Stimulated activated CD4-positive, alpha-beta T cell treated with anti-CD3 and anti-CD28 coated beads, Interleukin-1b, Interleukin-23, amount 100 ng/mL, for 1 hour (primary cell): ENCODE measurements around the gene MIOS.

Experiments used
- DNase-seq, 2 donors: peaks; one replicate each; pipeline ENCODE4 v3.0.0-alpha.2; 2020; ENCODE audit warnings: low read depth in 2 of 2

Gene MIOS

DNA sequence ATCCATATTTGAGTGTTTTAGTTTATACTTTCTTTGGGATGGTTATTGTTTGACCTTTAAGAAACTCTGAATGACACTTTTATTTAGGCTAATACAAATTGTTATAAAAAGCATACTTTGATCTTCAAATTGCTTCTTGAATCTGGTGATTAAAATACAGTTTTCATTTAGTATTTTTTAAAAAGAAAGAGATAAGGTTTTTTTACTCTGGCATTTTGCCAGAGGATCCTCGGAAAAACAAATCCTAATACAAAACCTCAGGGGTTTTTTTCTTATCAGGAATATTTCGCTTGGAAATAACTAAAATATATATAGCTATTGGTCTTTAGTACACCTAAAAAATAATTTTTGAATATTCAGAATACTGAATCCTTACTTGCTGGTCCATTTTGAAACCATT is 17.0 kb downstream of the MIOS start:
- no peak for DNase-seq

DNA sequence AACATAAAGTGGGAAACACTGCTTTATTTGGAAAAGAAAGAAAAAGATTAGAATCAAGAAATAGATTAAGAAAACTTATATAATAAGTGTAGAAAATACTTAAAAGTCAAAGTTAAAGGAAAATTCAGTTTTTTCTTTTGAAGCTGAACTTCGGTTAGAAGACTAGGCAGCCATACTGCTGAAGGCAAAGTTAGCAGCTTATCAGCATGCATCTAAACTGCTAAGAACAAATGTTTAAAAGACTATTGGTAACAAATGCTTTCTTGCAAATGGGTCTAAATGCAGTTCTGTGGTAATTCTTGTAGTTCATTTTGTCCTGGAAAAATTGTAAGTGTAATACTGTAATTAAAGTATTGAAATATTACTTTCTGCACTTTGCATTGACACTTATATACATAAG is 18.0 kb downstream of the MIOS start:
- DNase-seq = no peak

DNA sequence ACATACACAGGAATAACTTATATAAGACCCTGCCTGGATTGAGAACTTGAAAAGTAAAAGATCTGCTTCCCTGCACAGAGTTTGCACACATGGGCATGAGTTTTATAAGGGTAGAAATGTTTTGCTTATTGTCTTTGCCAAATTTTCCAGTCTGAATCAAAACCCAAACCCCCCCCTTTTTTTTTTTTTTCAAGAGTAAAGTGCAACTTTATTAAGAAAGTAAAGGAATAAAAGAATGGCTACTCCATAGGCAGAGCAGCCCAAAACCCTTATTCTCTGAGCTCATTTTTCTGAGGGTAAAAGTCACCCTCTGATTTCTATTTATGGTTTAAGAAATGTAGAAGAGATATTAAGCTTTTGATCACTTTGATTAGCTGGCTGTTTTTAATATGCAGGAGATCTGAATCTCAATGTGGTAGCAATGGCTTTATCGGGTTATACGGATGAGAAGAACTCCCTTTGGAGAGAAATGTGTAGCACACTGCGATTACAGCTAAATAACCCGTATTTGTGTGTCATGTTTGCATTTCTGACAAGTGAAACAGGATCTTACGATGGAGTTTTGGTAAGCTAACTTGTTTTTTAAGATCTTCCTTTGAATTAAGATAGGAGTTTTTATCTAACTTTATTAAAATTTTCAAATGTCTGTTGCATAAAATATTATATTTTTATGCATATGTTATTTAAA is 18.7 kb downstream of the MIOS start:
- no peak for DNase-seq

DNA sequence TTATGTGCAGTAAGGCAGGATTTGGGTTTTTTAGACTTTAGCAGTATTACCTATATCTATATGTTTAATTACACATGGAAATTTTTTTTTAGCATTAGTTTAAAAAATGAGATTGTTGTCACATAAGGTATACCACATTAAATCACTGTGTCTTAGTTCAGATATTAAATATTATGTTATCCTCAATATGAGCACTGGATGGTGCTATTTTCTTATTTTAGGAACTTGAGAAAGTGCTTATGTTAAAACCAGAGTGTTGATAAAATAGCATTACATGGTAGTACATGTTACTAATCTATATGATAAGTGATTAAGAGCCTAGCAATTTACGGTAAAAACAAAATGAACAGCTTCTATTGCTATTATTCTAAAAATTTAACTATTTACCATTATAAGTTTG is 28.8 kb downstream of the MIOS start:
- no peak for DNase-seq

DNA sequence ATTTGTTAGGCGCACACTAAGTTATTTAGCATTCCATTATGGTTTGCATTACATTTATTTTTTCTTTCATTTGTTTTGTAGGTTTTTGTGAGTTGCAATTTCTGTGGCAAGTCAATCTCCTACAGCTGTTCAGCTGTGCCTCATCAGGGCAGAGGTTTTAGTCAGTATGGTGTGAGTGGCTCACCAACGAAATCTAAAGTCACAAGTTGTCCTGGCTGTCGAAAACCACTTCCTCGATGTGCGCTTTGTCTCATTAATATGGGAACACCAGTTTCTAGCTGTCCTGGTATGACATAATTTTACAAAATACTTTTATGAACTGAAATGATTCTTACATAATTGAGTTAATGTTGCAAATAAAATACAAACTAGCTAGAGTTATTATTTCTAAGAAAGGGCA is 29.5 kb downstream of the MIOS start:
- DNase-seq = no peak

DNA sequence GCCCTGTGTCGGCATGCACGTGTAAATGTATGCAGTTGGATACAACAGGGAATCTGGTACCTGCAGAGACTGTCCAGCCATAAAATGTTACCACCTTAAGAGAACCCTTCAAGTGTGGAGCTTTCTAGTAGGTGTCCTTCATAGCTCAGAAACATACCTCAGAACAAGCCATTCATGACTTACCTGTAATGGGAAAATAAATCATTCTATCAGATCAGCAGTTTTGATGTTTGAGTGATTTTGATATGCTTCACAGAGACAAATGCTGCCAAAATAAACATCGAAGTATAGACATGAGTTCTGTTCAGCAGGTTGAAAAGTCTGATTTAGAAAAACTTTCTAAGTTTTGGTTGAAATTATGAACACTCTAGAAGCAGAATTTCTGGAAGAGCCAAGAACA is 40.3 kb downstream of the MIOS start:
- no peak for DNase-seq

DNA sequence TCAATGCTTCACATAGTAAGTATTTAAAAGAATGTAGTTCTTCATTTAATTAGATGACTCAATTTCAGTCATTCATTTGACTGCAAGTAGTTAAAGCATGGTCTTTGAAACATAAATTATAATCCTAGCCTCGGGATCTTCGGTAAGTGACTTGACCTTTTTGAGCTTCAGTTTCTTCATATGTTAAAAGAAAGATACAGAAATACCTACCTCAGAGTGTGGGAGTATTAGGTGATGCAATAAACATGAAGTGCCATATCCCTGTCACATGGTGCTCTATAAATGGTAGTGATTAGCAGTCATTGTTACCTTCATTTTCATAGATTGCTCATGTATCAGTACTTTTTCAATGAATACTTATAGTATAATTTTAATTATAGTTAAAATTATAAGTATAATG is 42.6 kb downstream of the MIOS start:
- DNase-seq = no peak

DNA sequence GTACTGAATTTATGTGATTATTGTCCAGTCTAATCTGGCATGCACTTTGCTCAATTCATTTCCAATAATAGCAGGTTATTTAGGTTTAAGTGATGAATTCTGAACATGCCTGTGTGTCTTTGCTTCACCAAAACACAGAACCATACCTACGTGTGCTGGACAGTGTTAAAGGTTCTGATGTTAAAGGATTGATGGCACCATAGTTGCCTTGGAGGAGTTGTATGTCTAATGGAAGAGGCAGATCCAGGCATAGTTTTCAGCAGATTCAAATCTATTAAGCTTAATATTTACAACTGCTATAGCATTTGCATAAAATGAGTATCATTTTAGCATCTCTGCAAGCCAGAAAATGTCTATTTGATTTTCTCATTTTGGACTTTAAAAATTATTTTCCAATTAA is 45.8 kb downstream of the MIOS start:
- no peak for DNase-seq

DNA sequence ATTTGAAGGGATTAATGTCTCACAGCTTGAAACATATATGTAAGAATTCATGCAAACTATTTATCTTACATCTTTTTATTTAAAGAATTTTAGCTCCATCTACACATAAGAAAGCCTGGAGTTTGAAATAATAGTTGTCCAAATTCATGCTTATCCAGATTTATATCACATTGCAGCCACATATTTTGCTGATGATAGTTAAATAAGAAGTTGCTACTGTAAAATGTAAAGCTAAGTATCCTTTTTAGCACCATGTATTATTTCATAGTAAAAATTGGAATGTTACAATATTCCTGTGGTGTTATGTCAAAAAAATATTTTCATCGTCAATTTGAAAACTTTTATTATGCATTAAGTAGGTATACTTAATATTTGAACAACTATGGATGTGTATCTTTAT is 46.5 kb downstream of the MIOS start:
- DNase-seq = no peak

DNA sequence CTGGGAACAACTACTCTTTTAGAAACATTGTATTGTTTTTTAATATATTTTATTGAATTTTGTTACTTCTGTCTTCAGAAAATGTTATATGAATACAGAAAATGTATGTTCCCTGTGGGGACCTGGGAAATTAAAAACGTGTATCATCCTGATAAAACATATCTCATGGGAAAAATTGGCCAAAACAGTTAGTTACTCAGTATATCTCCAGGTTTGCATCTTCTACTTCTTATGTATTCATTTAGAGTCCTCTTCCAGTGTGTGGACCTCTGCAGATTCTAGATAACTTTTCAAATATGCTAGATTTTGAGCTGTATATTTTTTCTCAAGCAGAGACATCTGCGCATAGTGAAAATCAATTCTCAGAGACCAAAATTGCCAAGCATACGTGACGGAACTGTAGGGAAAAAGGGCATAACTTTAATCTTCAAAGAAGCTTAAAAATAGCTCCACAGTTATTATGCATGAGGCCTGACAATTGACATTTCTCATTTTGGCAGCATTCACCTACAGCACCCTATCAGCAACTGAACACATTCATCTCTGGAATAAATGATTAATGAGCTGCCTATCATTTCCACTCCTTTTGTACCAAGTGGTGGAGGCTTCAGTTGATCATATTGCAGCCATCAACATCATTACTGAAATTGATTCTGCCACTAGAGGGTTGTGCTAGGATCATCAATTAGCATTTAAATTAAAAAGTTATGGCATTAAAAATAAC is 47.5 kb downstream of the MIOS start:
- no peak for DNase-seq

DNA sequence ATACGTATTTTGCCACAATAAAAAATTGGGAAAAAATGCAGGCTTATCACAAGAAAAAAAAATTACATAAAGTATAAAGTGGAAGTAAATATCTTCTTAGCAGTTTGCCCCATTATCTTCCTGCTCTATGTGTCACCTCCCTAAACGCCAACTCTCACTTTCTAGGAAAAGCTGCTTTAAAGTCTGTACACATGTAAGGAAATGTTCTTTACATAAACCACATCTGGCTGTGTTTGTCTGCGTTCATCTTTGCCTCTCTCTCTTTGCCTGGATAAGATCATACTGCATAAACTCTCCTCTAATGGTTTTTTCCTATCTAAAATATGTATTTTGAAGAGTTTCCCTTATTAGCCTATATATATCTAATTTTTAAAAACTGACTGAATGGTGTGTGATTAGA is 50.9 kb downstream of the MIOS start:
- DNase-seq = no peak

DNA sequence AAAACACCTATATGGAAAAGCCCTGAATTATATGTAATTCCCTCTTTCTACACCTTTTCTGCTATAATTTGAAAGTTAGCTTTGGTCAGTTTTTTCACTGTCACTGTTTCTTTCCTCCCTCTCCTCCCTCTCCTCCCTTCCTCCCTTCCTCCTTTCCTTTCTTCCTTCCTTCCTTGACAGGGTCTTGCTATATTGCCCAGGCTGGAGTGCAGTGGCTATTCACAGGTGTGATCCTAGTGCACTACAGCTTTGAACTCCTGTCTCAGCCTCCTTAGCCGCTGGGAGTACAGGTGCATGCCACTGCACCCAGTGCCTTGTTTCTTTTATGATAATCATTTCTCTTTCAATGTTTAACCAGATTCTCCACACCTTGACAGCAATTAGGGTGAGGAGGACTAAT is 51.7 kb downstream of the MIOS start:
- DNase-seq = no peak

DNA sequence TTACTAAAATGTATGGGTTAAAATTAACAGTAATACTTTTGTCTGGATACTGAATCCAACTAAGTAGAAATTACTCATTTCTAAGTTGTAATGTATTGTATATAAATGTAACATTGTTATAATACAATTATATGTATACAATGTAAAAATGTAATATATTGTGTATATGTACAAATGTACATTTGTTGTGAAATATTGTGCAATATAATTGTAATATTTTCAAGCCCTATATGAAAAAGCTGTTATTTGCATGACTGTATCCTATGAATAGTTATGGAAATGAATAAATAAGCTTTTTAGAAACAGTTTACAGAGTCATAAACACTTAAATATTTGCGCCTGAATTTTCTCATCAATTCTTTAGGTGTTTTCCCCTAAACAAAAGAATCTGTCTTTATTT is 53.6 kb downstream of the MIOS start:
- DNase-seq = no peak

DNA sequence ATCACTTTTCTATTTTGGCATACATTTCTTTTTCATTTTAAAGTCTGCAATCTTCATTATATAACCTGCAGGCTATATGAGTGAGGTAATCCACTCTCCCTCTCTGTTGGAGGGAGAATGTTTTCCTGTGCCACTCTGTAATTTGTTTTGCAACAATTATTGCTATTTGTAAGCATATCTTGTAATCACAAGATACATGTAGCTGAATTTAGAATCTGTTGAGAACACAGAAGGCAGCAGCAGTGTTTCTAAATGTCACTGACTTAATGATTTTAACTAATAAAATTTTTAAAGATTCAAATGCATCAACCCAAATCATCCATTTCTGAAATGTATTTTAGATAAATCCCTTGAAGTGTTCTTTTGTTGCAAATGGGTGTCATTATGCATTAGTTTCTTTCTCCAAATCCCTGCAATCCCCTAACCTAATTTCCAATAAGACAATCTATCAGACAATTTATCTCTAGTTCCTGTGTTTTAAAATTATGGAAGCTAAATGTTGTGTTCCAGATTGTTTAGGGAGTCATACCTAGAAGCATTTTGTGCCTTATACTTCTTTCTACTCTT is 54.0 kb downstream of the MIOS start:
- no peak for DNase-seq

DNA sequence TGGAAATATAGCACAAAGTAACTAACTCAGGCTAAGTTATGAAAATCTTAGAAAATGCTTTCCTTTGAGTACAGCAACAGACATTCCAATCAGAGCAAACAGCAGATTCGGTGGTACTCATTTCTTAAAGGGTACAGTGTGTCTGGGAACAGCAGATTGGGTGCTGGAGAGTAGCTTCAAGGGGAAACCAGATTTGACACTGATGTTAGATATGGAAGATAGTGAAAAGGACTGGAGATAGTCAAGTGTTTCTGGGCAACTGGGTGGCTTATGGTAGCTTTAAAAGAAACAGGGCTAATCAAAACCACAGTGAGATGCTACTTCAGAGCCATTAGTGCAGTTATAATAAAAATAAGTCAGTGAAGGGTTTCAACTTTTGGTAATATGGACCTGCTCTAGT is 61.8 kb downstream of the MIOS start:
- no peak for DNase-seq

DNA sequence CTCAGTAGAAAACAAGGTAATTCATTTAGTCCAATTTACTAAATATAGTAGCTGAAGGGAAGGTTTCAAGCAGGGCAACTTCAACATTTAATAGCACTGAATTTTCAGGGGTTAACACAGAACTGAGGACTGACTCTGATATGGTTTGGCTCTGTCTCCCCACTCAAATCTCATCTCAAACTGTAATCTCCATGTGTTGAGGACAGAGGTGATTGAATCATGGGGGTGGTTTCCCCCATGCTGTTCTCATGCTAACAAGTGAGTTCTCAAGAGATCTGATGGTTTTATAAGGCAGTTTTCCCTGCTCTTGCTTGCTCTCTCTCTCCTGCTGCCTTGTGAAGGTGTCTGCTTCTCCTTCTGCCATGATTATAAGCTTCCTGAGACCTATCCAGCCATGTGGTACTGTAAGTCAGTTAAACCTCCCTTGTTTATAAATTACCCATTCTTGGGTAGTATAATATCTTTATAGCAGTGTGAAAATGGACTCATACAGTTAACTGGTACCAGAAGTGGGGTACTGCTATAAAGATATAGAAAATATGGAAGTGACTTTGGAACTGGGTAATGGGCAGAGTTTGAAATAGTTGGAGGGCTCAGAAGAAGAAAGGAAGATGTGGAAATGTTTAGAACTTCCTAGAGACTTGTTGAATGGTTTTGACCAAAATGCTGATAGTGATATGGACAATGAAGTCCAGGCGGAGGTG is 64.1 kb downstream of the MIOS start:
- DNase-seq = no peak

DNA sequence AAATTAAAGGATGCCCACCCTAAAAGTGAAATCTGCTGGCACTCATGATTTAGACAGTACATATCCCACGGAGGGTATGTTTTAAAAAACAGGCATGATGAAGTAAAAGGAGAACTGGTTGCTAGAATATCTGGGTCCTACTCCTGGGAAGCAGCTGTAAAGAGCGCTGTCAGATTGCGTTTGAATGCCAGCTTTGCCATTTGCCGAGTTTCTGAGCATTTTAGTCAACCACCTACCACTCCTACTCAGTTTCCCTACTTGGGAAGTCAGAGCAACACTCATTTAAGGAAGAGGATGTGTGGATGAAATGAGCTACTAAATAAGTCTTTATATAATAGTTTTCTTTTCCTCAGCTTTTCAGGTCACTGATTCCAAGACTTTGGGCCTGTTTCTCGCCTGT is 72.7 kb downstream of the MIOS start:
- no peak for DNase-seq

DNA sequence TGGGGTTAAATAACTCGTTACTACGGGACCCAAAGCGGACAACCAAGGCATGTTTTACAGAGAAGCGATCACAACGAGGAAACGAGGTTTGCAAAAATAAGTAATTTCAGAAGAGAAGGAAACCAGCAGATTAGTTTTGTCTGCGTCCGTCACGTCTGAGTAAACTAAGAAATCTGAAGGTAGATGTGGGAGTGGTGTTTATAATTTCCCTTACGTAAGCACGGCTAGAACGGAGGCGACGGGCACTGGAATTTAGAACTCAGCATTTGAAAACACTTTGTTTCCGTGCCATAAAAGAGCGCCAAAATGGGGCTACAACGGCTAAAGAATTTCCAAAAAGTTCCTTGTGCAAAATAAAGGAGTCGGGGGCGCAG is 73.2 kb downstream of the MIOS start:
- peak in 1 of 2 donors; percentile 14 for DNase-seq

DNA sequence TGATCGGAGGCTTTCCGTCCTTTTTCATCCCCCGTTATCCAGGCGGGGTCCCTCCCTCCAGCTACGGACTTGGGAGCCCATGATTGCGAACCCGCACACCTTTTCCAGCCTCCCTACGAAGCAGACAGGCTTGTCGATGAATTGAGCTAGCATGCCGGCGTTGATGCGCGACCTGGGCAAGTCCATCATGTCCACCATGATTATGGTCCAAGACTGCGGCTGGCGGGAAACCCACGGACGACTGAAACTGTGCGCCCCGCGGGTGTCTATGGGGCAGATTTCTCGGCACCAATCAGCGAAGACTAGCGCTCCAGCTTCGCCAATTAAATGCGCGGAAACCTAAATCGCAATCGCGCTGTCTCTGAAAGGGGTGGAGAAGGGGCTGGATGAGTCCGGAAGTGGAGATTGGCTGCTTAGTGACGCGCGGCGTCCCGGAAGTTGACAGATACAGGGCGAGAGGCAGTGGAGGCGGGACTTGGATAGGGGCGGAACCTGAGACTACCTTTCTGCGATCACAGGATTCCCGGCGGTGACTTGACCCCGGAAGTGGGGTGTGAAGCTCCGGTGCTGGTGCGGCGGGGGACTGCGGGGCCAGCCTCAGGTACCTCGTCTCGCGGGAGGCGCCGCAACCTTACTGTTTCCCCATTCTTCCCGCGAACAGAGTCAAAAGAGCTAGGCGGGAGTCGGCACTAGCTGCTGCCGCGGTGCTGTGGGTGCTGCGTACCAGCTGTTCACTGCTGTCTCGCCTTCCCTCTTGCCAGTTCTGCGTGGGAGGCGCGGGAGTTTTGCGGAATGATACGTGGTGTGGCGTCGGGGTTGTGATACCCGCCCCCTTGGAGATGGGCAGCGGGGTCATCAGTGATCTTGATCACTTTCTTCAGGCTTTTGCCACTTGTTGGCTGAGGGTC is 73.8 kb downstream of the MIOS start, which contains the start of gene UMAD1:
UMAD1 (plus strand) TSS at position 532 of the 908 bp plus-strand sequence. CDS start 32,620 bp downstream, outside the sequence.
- peak; percentile 85 to 93 for DNase-seq

DNA sequence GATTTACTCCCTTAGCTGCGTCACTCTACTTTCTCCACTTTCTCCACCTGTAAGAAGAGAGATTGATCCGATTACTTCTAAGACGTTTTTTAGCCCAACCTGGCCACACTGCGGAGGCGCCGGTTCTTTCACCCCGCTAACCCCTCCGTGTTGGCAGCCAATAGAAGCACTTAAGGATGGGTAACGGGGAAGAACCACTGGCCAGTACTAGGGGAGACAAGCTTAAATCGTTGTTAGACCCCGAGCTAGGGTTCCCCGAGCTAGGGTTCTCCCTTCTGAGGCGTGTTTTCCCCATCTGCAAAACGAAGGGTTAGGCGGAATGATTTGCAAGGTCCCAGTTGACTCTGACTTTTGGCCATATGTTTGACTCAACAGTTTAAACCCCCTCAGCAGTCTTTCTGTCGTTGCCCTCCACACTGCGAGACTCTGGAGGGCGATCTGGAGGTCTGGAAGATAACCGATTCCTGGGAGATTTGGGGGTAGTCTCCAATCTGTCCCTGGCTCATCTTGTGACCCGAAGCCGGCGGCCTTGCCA is 74.5 kb downstream of the MIOS start:
- no peak for DNase-seq

DNA sequence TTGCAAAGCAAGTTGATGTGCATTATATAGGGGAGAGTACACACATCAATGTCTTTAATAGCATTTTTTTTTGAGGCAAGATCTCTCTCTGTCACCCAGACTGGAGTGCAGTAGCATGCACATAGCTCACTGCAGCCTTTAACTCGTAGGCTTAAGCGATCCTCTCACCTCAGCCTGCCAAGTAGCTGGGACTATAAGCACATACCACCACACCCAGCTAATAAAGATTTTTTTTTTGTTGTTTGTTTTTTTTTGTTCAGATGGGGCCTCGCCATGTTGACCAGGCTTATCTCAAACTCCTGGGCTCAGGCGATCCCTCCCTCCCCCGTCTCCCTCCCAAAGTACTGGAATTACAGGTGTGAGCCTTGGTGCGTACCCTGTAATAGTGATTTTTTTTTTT is 75.4 kb downstream of the MIOS start:
- DNase-seq = no peak
